Body of pancreas (tissue), 4 donors: ENCODE results near the gene TTF2. TPM values are rescaled to one million over a fixed set of nuclear protein-coding genes. Genes with fewer than 3 reads are reported as not detected.

ENCODE experiments used
- ATAC-seq: fragments of 150-250 bp; one replicate; pipeline ENCODE4 v1.9.1; 2016
- DNase-seq, 4 donors: peaks; one replicate each; pipeline ENCODE4 v3.0.0-alpha.2; 2019
- H3K27ac ChIP-seq, 4 donors: fragments of 200-600 bp; sonication (generic); 1 replicate in 3 of 4; 2 replicates in 1 of 4; pipeline versions ENCODE4 v1.5.1 to v1.6.1; 2016 to 2019; ENCODE audit warnings: mild to moderate bottlenecking in 1 of 4, mixed read lengths in 1 of 4, moderate library complexity in 1 of 4
- H3K27me3 ChIP-seq, 2 donors: fragments of 200-600 bp; sonication (generic); one replicate each; pipeline ENCODE4 v1.6.0; 2016; ENCODE audit warnings: mild to moderate bottlenecking in 1 of 2
- H3K36me3 ChIP-seq, 2 donors: fragments of 200-600 bp; sonication (generic); replicated peaks in 1 of 2; 2 replicates each; pipeline ENCODE4 v1.5.1; 2016; ENCODE audit warnings: low read depth in 2 of 2; ENCODE audit not compliant: insufficient read depth in 1 of 2
- H3K4me1 ChIP-seq: fragments of 200-600 bp; sonication (generic); one replicate; pipeline ENCODE4 v1.6.0; 2016
- H3K4me3 ChIP-seq, 2 donors: fragments of 200-600 bp; sonication (generic); 1 replicate in 1 of 2; 2 replicates in 1 of 2; pipeline ENCODE4 v1.5.1; 2016 to 2019
- H3K9me3 ChIP-seq, 3 donors: fragments of 200-600 bp; sonication (generic); 1 replicate in 2 of 3; 2 replicates in 1 of 3; pipeline ENCODE4 v1.5.1; 2016
- CTCF ChIP-seq, 7 experiments: fragments of 450-650 bp in 4 of 7; fragments of 200-600 bp in 3 of 7; sonication (generic) in 3 of 7; IDR thresholded peaks; one replicate each; pipeline ENCODE4 v1.5.1; 2016 to 2019; ENCODE audit warnings: antibody characterized with exemption in 7 of 7
- POLR2A ChIP-seq, 3 donors: fragments of 450-650 bp; IDR thresholded peaks; one replicate each; pipeline ENCODE4 v1.6.1; 2016; ENCODE audit warnings: antibody characterized with exemption in 3 of 3, mild to moderate bottlenecking in 2 of 3
- WGBS, 2 donors: methylation state at CpG; one replicate each; pipeline ENCODE4 v1.1.5; 2017; 5-methylcytosine and 5-hydroxymethylcytosine counted together
- intact Hi-C: fragments of 100-400 bp; cut with DNase I; formaldehyde crosslinking; loops from one replicate; pipeline ENCODE4 v1.15.1; 2023
- total RNA-seq, 2 donors: library from RNA; depleted of rRNA; stranded (reverse); fragments of >200 nt; gene quantifications; one replicate each; pipeline ENCODE4 v1.1.0, GENCODE V29; 2016

TTF2 gene
- total RNA-seq, 2 donors from 2014 or later: 7.8 to 9.6 TPM

GRCh38 chr1:117143172-117143571 is 83.0 kb downstream of the TTF2 start:
- H3K4me3 ChIP-seq: no peak overlapping the region
- H3K27ac ChIP-seq: no peak overlapping the region
- intact Hi-C loops: no loop called here
- H3K9me3 ChIP-seq: no peaks in the 10 kb centered on the region
- H3K4me1 ChIP-seq: no peaks in the 10 kb centered on the region
- ATAC-seq (no peak), DNase-seq (no peak)
- no peaks in the 10 kb centered on the region for H3K27me3 ChIP-seq
- H3K36me3 ChIP-seq: no peaks in the 10 kb centered on the region
- no peak for TF ChIP-seq CTCF (IDR thresholded peaks at IDR 0.05)
- TF ChIP-seq POLR2A (IDR thresholded peaks at IDR 0.05): no peak

- intact Hi-C loops: no loop called here
- ATAC-seq: no peak
- DNase-seq: no peak
- H3K4me1 ChIP-seq: no peaks in the 10 kb centered on the region
- H3K27ac ChIP-seq: no peak overlapping the region
- H3K27me3 ChIP-seq: no peaks in the 10 kb centered on the region
- no peaks in the 10 kb centered on the region for H3K36me3 ChIP-seq
- H3K4me3 ChIP-seq: no peak overlapping the region
- WGBS, 2 donors: 73 to 88% methylated on average over 3 of the region's 3 CpGs
- TF ChIP-seq CTCF (IDR thresholded peaks at IDR 0.05) (no peak), POLR2A (IDR thresholded peaks at IDR 0.05) (no peak)
- H3K9me3 ChIP-seq: no peaks in the 10 kb centered on the region
Observed at GRCh38 chr1:117143871-117144270, 83.7 kb downstream of the TTF2 start.

GRCh38 chr1:117146072-117146471 is 85.9 kb downstream of the TTF2 start:
- Histone ChIP-seq H3K36me3 (no peaks in the 10 kb centered on the region), H3K27me3 (no peaks in the 10 kb centered on the region), H3K4me3 (no peak overlapping the region), H3K9me3 (no peaks in the 10 kb centered on the region), H3K27ac (peak overlapping the region in 2 of 4 donors; percentile 55 to 62), H3K4me1 (no peaks in the 10 kb centered on the region)
- no peak for ATAC-seq
- TF ChIP-seq POLR2A (IDR thresholded peaks at IDR 0.05) (no peak), CTCF (IDR thresholded peaks at IDR 0.05) (no peak)
- DNase-seq: no peak
- 92 to 96% methylated on average over 2 of the region's 2 CpGs for WGBS, 2 donors
- intact Hi-C loops: no loop called here

- Histone ChIP-seq H3K4me1 (no peaks in the 10 kb centered on the region), H3K27ac (peak overlapping the region in 2 of 4 donors; percentile 55 to 62), H3K36me3 (no peaks in the 10 kb centered on the region), H3K9me3 (no peaks in the 10 kb centered on the region), H3K27me3 (no peaks in the 10 kb centered on the region), H3K4me3 (no peak overlapping the region)
- DNase-seq (peak in 3 of 4 donors; percentile 15 to 43 (median 28)), ATAC-seq (peak; percentile 80)
- WGBS, 2 donors: 70 to 75% methylated on average over 8 of the region's 8 CpGs
- intact Hi-C loops: no loop called here
- TF ChIP-seq POLR2A (IDR thresholded peaks at IDR 0.05) (no peak), CTCF (IDR thresholded peaks at IDR 0.05) (no peak)
Observed at GRCh38 chr1:117146575-117147340, 86.6 kb downstream of the TTF2 start.

GRCh38 chr1:117147341-117147831 is 87.3 kb downstream of the TTF2 start:
- no peak for DNase-seq

More at GRCh38 chr1:117147341-117147831, 87.3 kb downstream of the TTF2 start:
- no peaks in the 10 kb centered on the region for H3K4me1 ChIP-seq
- TF ChIP-seq CTCF (IDR thresholded peaks at IDR 0.05) (no peak), POLR2A (IDR thresholded peaks at IDR 0.05) (no peak)
- no peaks in the 10 kb centered on the region for H3K27me3 ChIP-seq
- H3K36me3 ChIP-seq: no peaks in the 10 kb centered on the region
- 59 to 69% methylated on average over 4 of the region's 4 CpGs for WGBS, 2 donors
- no peak overlapping the region for H3K4me3 ChIP-seq
- no peaks in the 10 kb centered on the region for H3K9me3 ChIP-seq
- peak overlapping the region in 2 of 4 donors; percentile 55 to 62 for H3K27ac ChIP-seq
- ATAC-seq: no peak
- intact Hi-C loops: no loop called here
